Adrenal gland (tissue), 12 donors: ENCODE data around the gene MGAT5B. TPM values are rescaled to one million over a fixed set of nuclear protein-coding genes. Genes with fewer than 3 reads are reported as not detected.

ENCODE experiments used
- DNase-seq, 7 donors: peaks; one replicate each; pipeline ENCODE4 v3.0.0-alpha.2; 2019 to 2020
- H3K27ac ChIP-seq, 5 donors: fragments of 200-600 bp; sonication (generic) in 4 of 5; 1 replicate in 3 of 5; 2 replicates in 2 of 5; pipeline versions ENCODE4 v1.5.1 to v1.8.0; 2016 to 2020; ENCODE audit warnings: mild to moderate bottlenecking in 1 of 5
- H3K27me3 ChIP-seq: fragments of 200-600 bp; 2 replicates; pipeline ENCODE4 v1.8.0; 2021
- H3K36me3 ChIP-seq, 2 donors: fragments of 200-600 bp; replicated peaks in 1 of 2; 1 replicate in 1 of 2; 2 replicates in 1 of 2; pipeline versions ENCODE4 v1.5.1 to v1.8.0; 2018 to 2022
- H3K4me1 ChIP-seq, 2 donors: fragments of 200-600 bp; replicated peaks in 1 of 2; 1 replicate in 1 of 2; 2 replicates in 1 of 2; pipeline versions ENCODE4 v1.5.1 to v1.8.0; 2018 to 2021
- H3K4me3 ChIP-seq, 4 donors: fragments of 200-600 bp; sonication (generic) in 3 of 4; one replicate each; pipeline ENCODE4 v1.5.1; 2016 to 2018
- H3K9me3 ChIP-seq, 3 donors: fragments of 200-600 bp; sonication (generic) in 1 of 3; replicated peaks in 1 of 3; 1 replicate in 2 of 3; 2 replicates in 1 of 3; pipeline versions ENCODE4 v1.5.1 to v1.8.0; 2016 to 2021
- POLR2A ChIP-seq, 2 donors: fragments of 450-650 bp; IDR thresholded peaks; one replicate each; pipeline ENCODE4 v1.6.1; 2017; ENCODE audit warnings: antibody characterized with exemption in 2 of 2, mild to moderate bottlenecking in 2 of 2, moderate library complexity in 1 of 2
- WGBS, 4 donors: extraction: QIAGEN DNeasy Blood & Tissue Kit in 2 of 4; methylation state at CpG; one replicate each; pipeline versions ENCODE4 v1.1.5 to v1.1.7; 2013 to 2017; 5-methylcytosine and 5-hydroxymethylcytosine counted together
- intact Hi-C, 2 donors: fragments of 100-400 bp; cut with DNase I; formaldehyde crosslinking; loops; one replicate each; pipeline versions ENCODE4 v1.14.1 to v1.15.0; 2022 to 2023
- polyA plus RNA-seq, 3 donors: library from polyadenylated mRNA; stranded (reverse); fragments of 200-250 nt in 2 of 3; fragments of 350-450 nt in 1 of 3; fragmentation: Illumina TruSeq in 1 of 3; extraction: RNeasy Lipid Tissue Mini Kit (QIAGEN cat#74804) in 1 of 3; gene quantifications; one replicate each; pipeline ENCODE4 v1.2.3, GENCODE V29; 2013 to 2014
- total RNA-seq, 9 donors: library from RNA; depleted of rRNA in 4 of 9; stranded (reverse); fragments of >200 nt in 4 of 9; fragments of 120-200 nt in 1 of 9; fragmentation: NEBNext Ultra II Directional in 1 of 9; extraction: Animal tissue kit (Norgen Biotek cat#: 25700) in 1 of 9; gene quantifications; one replicate each; pipeline versions ENCODE4 v1.1.0 to v1.2.4, GENCODE V29; 2013 to 2023
- TF ChIP-seq, protein P1 (sequence below), 6 experiments: fragments of 450-650 bp in 4 of 6; fragments of 200-600 bp in 2 of 6; sonication (generic) in 1 of 6; IDR thresholded peaks; 1 replicate in 5 of 6; 2 replicates in 1 of 6; pipeline versions ENCODE4 v1.5.1 to v1.8.0; 2016 to 2021; ENCODE audit warnings: antibody characterized with exemption in 6 of 6, mild to moderate bottlenecking in 2 of 6, moderate library complexity in 1 of 6
- donor health status: healthy with polysubstance abuse.
- donor health status: Bipolar disorder and iron deficiency.
- donor health status: DM: yes; HTN: yes; CAD: no.
- donor health status: DM: no; HTN: no; CAD: no.
- donor health status: DM: no; HTN: no; CAD: no.
- donor health status: DM: yes; HTN: yes; CAD: no.

The MGAT5B gene
- total and polyA plus RNA-seq, 12 donors: 0.24 to 1.0 (median 0.70) TPM; not detected in 1

DNA sequence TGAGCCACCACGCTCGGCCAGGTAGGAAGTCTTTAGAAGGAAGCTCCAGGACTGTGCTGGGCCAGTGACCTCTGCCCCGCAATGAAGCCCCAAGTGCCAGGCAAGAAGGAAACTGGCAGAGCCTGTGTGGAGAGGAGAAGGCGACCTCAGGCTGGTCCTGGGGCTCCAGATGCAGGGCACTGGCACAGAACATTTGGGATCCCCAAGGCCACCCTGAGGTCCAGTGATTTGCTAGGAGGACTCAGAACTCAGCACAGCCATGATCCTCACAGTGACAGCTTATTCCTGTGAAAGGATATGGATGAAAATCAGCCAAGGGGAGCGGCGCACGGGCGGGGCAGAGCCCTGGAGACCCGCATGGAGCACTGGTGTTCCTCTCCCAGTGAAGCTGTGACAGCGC lies 24.1 kb downstream of the MGAT5B start:
- intact Hi-C loops: no loop called here
- no peak for DNase-seq
- no peak overlapping the region for H3K4me3 ChIP-seq
- no peak overlapping the region for H3K27ac ChIP-seq
- WGBS, 4 donors: 95 to 100% (median 96%) methylated on average over 9 to 10 of the region's 10 CpGs
- TF ChIP-seq, protein P1, sequence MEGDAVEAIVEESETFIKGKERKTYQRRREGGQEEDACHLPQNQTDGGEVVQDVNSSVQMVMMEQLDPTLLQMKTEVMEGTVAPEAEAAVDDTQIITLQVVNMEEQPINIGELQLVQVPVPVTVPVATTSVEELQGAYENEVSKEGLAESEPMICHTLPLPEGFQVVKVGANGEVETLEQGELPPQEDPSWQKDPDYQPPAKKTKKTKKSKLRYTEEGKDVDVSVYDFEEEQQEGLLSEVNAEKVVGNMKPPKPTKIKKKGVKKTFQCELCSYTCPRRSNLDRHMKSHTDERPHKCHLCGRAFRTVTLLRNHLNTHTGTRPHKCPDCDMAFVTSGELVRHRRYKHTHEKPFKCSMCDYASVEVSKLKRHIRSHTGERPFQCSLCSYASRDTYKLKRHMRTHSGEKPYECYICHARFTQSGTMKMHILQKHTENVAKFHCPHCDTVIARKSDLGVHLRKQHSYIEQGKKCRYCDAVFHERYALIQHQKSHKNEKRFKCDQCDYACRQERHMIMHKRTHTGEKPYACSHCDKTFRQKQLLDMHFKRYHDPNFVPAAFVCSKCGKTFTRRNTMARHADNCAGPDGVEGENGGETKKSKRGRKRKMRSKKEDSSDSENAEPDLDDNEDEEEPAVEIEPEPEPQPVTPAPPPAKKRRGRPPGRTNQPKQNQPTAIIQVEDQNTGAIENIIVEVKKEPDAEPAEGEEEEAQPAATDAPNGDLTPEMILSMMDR (IDR thresholded peaks at IDR 0.05): no peak
- no peak for TF ChIP-seq POLR2A (IDR thresholded peaks at IDR 0.05)
- no peaks in the 10 kb centered on the region for H3K36me3 ChIP-seq
- no peaks in the 10 kb centered on the region for H3K27me3 ChIP-seq
- H3K4me1 ChIP-seq: no peaks in the 10 kb centered on the region
- no peaks in the 10 kb centered on the region for H3K9me3 ChIP-seq

GRCh38 chr17:76893623-76894334 lies 25.6 kb downstream of the MGAT5B start:
- Histone ChIP-seq H3K27me3 (no peaks in the 10 kb centered on the region), H3K36me3 (no peaks in the 10 kb centered on the region), H3K9me3 (no peaks in the 10 kb centered on the region), H3K27ac (no peak overlapping the region), H3K4me3 (no peak overlapping the region), H3K4me1 (no peaks in the 10 kb centered on the region)
- TF ChIP-seq, protein P1 (IDR thresholded peaks at IDR 0.05): no peak
- TF ChIP-seq POLR2A (IDR thresholded peaks at IDR 0.05): no peak
- WGBS, 4 donors: 48 to 57% (median 51%) methylated on average over 7 to 13 of the region's 13 CpGs
- intact Hi-C loops: no loop called here
- peak in 3 of 7 donors; percentile 16 to 23 (median 23) for DNase-seq

DNA sequence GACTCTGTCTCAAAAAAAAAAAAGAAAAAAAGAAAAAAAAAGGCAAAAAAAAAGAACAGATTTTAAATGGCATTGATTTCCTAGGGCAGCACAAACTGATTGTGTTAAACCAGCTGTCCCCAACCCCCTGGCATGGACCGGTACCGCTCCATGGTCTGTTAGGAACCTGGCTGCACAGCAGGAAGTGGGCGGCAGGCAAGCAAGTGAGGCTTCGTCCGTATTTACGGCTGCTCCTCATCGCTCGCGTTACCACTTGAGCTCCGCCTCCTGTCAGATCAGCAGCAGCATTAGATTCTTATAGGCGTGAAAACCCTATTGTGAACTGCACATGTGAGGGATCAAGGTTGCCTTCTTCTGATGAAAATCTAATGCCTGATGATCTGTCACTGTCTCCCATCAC lies 26.6 kb downstream of the MGAT5B start:
- no peak for DNase-seq
- H3K4me3 ChIP-seq: no peak overlapping the region
- no peaks in the 10 kb centered on the region for H3K27me3 ChIP-seq
- H3K4me1 ChIP-seq: no peaks in the 10 kb centered on the region
- no peaks in the 10 kb centered on the region for H3K9me3 ChIP-seq
- WGBS, 4 donors: 93 to 99% (median 95%) methylated on average over 11 of the region's 11 CpGs
- intact Hi-C loops: no loop called here
- no peak overlapping the region for H3K27ac ChIP-seq
- TF ChIP-seq POLR2A (IDR thresholded peaks at IDR 0.05): no peak
- TF ChIP-seq, protein P1 (IDR thresholded peaks at IDR 0.05): no peak
- H3K36me3 ChIP-seq: no peaks in the 10 kb centered on the region

DNA sequence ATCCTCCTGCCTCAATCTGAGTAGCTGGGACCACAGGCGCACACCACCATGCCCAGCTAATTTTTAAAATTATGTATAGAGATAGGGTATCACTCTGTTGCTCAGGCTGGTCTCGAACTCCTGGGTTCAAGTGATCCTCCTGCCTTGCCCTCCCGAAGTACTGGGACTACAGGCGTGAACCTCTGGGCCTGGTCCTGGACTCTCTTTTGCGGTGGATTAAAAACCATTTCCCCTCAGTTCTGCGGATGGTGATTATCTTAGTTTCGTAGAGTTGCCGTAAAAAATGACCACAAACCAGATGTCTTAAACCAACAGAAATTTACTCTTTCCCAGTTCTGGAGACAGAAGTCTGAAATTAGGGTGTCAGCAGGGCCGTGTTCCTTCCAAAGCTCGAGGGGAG lies 28.8 kb downstream of the MGAT5B start:
- no peaks in the 10 kb centered on the region for H3K4me1 ChIP-seq
- WGBS, 4 donors: 89 to 92% (median 90%) methylated on average over 10 of the region's 10 CpGs
- TF ChIP-seq POLR2A (IDR thresholded peaks at IDR 0.05): no peak
- no peaks in the 10 kb centered on the region for H3K9me3 ChIP-seq
- H3K4me3 ChIP-seq: no peak overlapping the region
- no peak for DNase-seq
- no peak overlapping the region for H3K27ac ChIP-seq
- H3K36me3 ChIP-seq: no peaks in the 10 kb centered on the region
- intact Hi-C loops: no loop called here
- H3K27me3 ChIP-seq: no peaks in the 10 kb centered on the region

- intact Hi-C loops: no loop called here
- Histone ChIP-seq H3K27ac (no peak overlapping the region), H3K27me3 (no peaks in the 10 kb centered on the region), H3K36me3 (no peaks in the 10 kb centered on the region), H3K9me3 (no peaks in the 10 kb centered on the region), H3K4me1 (no peaks in the 10 kb centered on the region), H3K4me3 (no peak overlapping the region)
- WGBS, 4 donors: 80 to 88% (median 86%) methylated on average over 7 of the region's 7 CpGs
- no peak for DNase-seq
- TF ChIP-seq, protein P1 (IDR thresholded peaks at IDR 0.05): no peak
- TF ChIP-seq POLR2A (IDR thresholded peaks at IDR 0.05): no peak
Measured at GRCh38 chr17:76899414-76899813, 31.2 kb downstream of the MGAT5B start.
